Sigmoid colon (tissue), 4 donors: ENCODE measurements around the gene DNAJB13.

ENCODE experiments used
- EP300 ChIP-seq, 4 donors: sonication (generic); formaldehyde crosslinking; IDR thresholded peaks; one replicate each; pipeline ENCODE4 v1.6.1; 2017; ENCODE audit warnings: antibody characterized with exemption in 4 of 4
- POLR2A ChIP-seq, 2 donors: fragments of 450-650 bp; IDR thresholded peaks; one replicate each; pipeline ENCODE4 v1.6.1; 2016; ENCODE audit warnings: antibody characterized with exemption in 2 of 2, mild to moderate bottlenecking in 2 of 2, moderate library complexity in 2 of 2
- TF ChIP-seq, protein P1 (sequence below), 4 experiments: fragments of 450-650 bp in 3 of 4; fragments of 200-600 bp in 1 of 4; IDR thresholded peaks; one replicate each; pipeline ENCODE4 v1.5.1; 2016 to 2019; ENCODE audit warnings: antibody characterized with exemption in 4 of 4, mild to moderate bottlenecking in 3 of 4, moderate library complexity in 2 of 4

- TF ChIP-seq, protein P1, sequence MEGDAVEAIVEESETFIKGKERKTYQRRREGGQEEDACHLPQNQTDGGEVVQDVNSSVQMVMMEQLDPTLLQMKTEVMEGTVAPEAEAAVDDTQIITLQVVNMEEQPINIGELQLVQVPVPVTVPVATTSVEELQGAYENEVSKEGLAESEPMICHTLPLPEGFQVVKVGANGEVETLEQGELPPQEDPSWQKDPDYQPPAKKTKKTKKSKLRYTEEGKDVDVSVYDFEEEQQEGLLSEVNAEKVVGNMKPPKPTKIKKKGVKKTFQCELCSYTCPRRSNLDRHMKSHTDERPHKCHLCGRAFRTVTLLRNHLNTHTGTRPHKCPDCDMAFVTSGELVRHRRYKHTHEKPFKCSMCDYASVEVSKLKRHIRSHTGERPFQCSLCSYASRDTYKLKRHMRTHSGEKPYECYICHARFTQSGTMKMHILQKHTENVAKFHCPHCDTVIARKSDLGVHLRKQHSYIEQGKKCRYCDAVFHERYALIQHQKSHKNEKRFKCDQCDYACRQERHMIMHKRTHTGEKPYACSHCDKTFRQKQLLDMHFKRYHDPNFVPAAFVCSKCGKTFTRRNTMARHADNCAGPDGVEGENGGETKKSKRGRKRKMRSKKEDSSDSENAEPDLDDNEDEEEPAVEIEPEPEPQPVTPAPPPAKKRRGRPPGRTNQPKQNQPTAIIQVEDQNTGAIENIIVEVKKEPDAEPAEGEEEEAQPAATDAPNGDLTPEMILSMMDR (IDR thresholded peaks at IDR 0.05), result no peak
- TF ChIP-seq EP300 (IDR thresholded peaks at IDR 0.05) (no peak), POLR2A (IDR thresholded peaks at IDR 0.05) (no peak)
These were observed 7.0 kb downstream of the DNAJB13 start for GRCh38 chr11:73957654-73958361.
